GM12872 (cell line): ENCODE results near the gene COPS8.

Experiments used
- CTCF ChIP-seq: IDR thresholded peaks from 3 replicates; pipeline ENCODE4 v1.5.1; 2011; ENCODE audit warnings: low read depth, mild to moderate bottlenecking, low read length, moderate library complexity; ENCODE audit not compliant: insufficient read depth

The COPS8 gene

DNA sequence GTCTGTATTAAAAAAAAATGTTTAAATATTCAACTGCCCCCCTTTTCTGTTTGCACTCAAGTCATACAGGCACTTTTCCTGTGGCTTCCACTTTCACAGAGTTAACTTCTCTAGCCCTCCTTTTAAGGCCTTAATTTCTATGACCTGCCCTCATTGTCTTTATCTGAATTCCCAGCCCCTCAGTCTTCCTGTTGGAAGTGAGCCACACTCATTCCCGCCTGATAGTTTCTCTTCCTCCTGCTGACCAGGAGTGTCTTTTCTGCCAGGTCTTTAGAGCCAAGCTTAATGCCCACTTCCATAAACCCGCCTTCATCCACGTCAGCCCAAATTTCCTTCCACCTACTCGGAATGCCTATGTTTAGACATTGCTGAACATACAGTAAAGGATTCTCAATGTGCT is 10.5 kb downstream of the COPS8 start:
- TF ChIP-seq CTCF: no peak

- no peak for TF ChIP-seq CTCF
These were observed 11.2 kb downstream of the COPS8 start for GRCh38 chr2:237096911-237097310.

- no peak for TF ChIP-seq CTCF
These were observed 11.7 kb downstream of the COPS8 start for GRCh38 chr2:237097326-237097910.

GRCh38 chr2:237097911-237098702 is 12.4 kb downstream of the COPS8 start:
- no peak for TF ChIP-seq CTCF

GRCh38 chr2:237099804-237100203 is 14.1 kb downstream of the COPS8 start:
- no peak for TF ChIP-seq CTCF

GRCh38 chr2:237101118-237101979 is 15.7 kb downstream of the COPS8 start:
- TF ChIP-seq CTCF: no peak

DNA sequence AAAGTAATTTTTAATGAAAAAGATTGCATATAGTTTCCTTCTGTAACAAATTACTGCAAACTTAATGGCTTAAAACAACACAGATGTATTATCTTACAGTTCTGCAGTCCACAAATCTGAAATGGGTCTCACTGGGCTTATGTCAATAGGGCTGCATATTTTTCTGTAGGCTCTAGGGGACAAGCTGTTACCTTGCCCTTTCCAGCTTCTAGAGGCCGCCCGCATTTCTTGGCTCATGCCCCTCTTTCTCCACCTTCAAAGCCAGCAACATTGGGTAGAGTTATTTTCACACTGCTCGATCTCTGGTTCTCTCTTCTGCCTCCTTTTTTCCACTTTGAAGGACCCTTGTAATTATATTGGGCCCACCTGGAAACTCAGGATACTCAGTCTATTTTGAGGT is 16.7 kb downstream of the COPS8 start:
- TF ChIP-seq CTCF: no peak
